IMR-90 (cell line): ENCODE data around the gene TLL1.

Experiments
- BHLHE40 ChIP-seq: fragments of 150-350 bp; IDR thresholded peaks from 2 replicates; pipeline ENCODE4 v1.6.1; 2016; ENCODE audit warnings: mild to moderate bottlenecking, low read depth, low read length
- CEBPB ChIP-seq: IDR thresholded peaks from 2 replicates; pipeline ENCODE4 v1.6.1; 2012; ENCODE audit warnings: low read depth, low read length, improper control_type of control experiment
- CHD1 ChIP-seq: IDR thresholded peaks from 2 replicates; pipeline ENCODE4 v1.6.1; 2012; ENCODE audit warnings: low read depth, low read length, improper control_type of control experiment
- CTCF ChIP-seq: conservative IDR thresholded peaks from 2 replicates; pipeline ENCODE4 v1.5.1; 2012; ENCODE audit warnings: mild to moderate bottlenecking, low read depth, low read length, improper control_type of control experiment
- FOS ChIP-seq: fragments of 150-350 bp; IDR thresholded peaks from 2 replicates; pipeline ENCODE4 v1.6.1; 2016; ENCODE audit warnings: low read depth, low read length
- MXI1 ChIP-seq: IDR thresholded peaks from 2 replicates; pipeline ENCODE4 v1.6.1; 2012; ENCODE audit warnings: low read depth, mild to moderate bottlenecking, low read length, moderate library complexity, borderline replicate concordance
- NFE2L2 ChIP-seq: fragments of 150-350 bp; IDR thresholded peaks from 2 replicates; pipeline ENCODE4 v1.6.1; 2016; ENCODE audit warnings: low read depth, mild to moderate bottlenecking, low read length
- POLR2A ChIP-seq: IDR thresholded peaks from 2 replicates; pipeline ENCODE4 v1.6.1; 2012; ENCODE audit warnings: mild to moderate bottlenecking, low read depth, low read length
- RFX5 ChIP-seq: IDR thresholded peaks from 2 replicates; pipeline ENCODE4 v1.8.0; 2012; ENCODE audit warnings: low read depth, mild to moderate bottlenecking, low read length, moderate library complexity
- SMC3 ChIP-seq: fragments of 150-350 bp; IDR thresholded peaks from 2 replicates; pipeline ENCODE4 v1.6.1; 2016; ENCODE audit warnings: low read depth, mild to moderate bottlenecking, antibody characterized with exemption, low read length, moderate library complexity
- USF2 ChIP-seq: fragments of 150-350 bp; IDR thresholded peaks from 2 replicates; pipeline ENCODE4 v1.6.1; 2017; ENCODE audit warnings: mild to moderate bottlenecking, antibody characterized with exemption, low read length, low read depth

- TF ChIP-seq CTCF (no peak), FOS (no peak), NFE2L2 (no peak), POLR2A (no peak), MXI1 (no peak), CEBPB (no peak), CHD1 (no peak), RFX5 (no peak), SMC3 (no peak), BHLHE40 (no peak), USF2 (no peak)
These were observed 214.5 kb downstream of the TLL1 start for GRCh38 chr4:166087569-166087968.
